Upper lobe of left lung (tissue), 4 donors: ENCODE data around the gene ST13.

Source experiments
- CTCF ChIP-seq, 6 experiments: fragments of 450-650 bp in 4 of 6; fragments of 200-600 bp in 2 of 6; sonication (generic) in 2 of 6; IDR thresholded peaks; one replicate each; pipeline ENCODE4 v1.5.1; 2016 to 2019; ENCODE audit warnings: antibody characterized with exemption in 6 of 6
- POLR2A ChIP-seq, 4 donors: fragments of 450-650 bp; IDR thresholded peaks; one replicate each; pipeline ENCODE4 v1.5.1; 2016 to 2017; ENCODE audit warnings: antibody characterized with exemption in 4 of 4, mild to moderate bottlenecking in 2 of 4
- POLR2AphosphoS5 ChIP-seq, 2 donors: sonication (generic); formaldehyde crosslinking; IDR thresholded peaks; one replicate each; pipeline ENCODE4 v1.5.1; 2017; ENCODE audit warnings: antibody characterized with exemption in 2 of 2

DNA sequence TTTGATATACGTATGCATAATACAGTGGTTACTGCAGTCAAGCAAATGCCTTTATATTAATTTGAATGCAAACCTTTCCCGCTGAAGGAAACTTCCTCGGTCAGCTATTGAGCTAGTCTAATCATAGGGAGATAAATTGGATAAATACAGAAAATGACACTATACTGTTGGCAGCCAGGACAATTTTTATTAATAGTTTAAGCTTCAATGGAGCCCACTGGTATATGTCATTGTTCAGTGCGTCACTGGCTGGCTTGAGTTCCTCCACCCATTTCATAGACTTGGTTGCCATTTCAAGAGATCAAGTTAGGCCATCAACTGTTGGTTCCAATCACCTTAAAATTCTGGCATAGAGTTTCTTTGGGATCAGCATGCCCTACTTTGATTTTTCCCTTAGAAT is 38.0 kb upstream of the ST13 start:
- TF ChIP-seq CTCF (IDR thresholded peaks at IDR 0.05) (no peak), POLR2AphosphoS5 (IDR thresholded peaks at IDR 0.05) (no peak), POLR2A (IDR thresholded peaks at IDR 0.05) (no peak)
